Endothelial cell of umbilical vein (primary cell): Measurements from ENCODE around the gene GPBAR1. TPM values are rescaled to one million over a fixed set of nuclear protein-coding genes. Genes with fewer than 3 reads are reported as not detected.

Experiments
- BruUV-seq: library from RNA; stranded (reverse); fragments of 400-500 nt; replicated peaks from 2 replicates; lab custom pipeline; 2021; lab: Mats Ljungman, UMichigan
- CTCF ChIA-PET: fragments of 300-600, 350-600 bp; sonication (Branson Sonifier 250); formaldehyde crosslinking; loops from one replicate; lab custom pipeline; 2021; ENCODE audit warnings: antibody characterized with exemption, inconsistent platforms; lab: Charles Lee
- POLR2A ChIA-PET: fragments of 300-600, 350-600 bp; sonication (Branson Sonifier 250); formaldehyde crosslinking; loops from one replicate; lab custom pipeline; 2021; ENCODE audit warnings: antibody characterized with exemption, inconsistent platforms; lab: Charles Lee
- DNase-seq: peaks from one replicate; pipeline ENCODE4 v3.0.0-alpha.2; 2011; ENCODE audit warnings: low read depth, low spot score
- FAIRE-seq: peaks from 2 replicates; lab custom pipeline; 2011; peaks lifted over from hg19 to GRCh38; lab: Jason Lieb, UNC
- H2AFZ ChIP-seq: 2 replicates; pipeline ENCODE4 v1.6.0; 2012; ENCODE audit warnings: low read depth, low read length, control low read depth, inconsistent platforms
- H3K27ac ChIP-seq: 2 replicates; pipeline ENCODE4 v1.5.1; 2011; ENCODE audit warnings: low read depth, mild to moderate bottlenecking, control low read depth, low read length, moderate library complexity; ENCODE audit not compliant: insufficient read depth
- H3K27me3 ChIP-seq, 2 experiments: 2 replicates each; pipeline versions ENCODE4 v1.6.0 to v1.6.1; 2011; ENCODE audit warnings: low read length in 2 of 2, mixed read lengths in 1 of 2; ENCODE audit not compliant: control insufficient read depth in 2 of 2, insufficient read depth in 2 of 2
- H3K36me3 ChIP-seq, 2 experiments: 2 replicates in 1 of 2; 3 replicates in 1 of 2; pipeline ENCODE4 v1.5.1; 2011; ENCODE audit warnings: low read length in 2 of 2, mild to moderate bottlenecking in 1 of 2, moderate library complexity in 1 of 2; ENCODE audit not compliant: control insufficient read depth in 2 of 2, insufficient read depth in 2 of 2; ENCODE audit errors: extremely low read depth in 1 of 2
- H3K4me1 ChIP-seq: 3 replicates; pipeline ENCODE4 v1.5.1; 2011; ENCODE audit warnings: mild to moderate bottlenecking, low read length; ENCODE audit not compliant: control insufficient read depth, insufficient read depth; ENCODE audit errors: extremely low read depth
- H3K4me2 ChIP-seq: 2 replicates; pipeline ENCODE4 v1.6.1; 2011; ENCODE audit warnings: low read length, control low read depth, mixed read lengths; ENCODE audit not compliant: insufficient read depth
- H3K4me3 ChIP-seq, 3 experiments: fragments of 200-600 bp in 1 of 3; sonication (generic), shearing (Covaris generic) in 1 of 3; replicated peaks in 1 of 3; 2 replicates each; pipeline ENCODE4 v1.5.1; 2011 to 2016; ENCODE audit warnings: control low read depth in 3 of 3, low read length in 3 of 3, mild to moderate bottlenecking in 2 of 3, inconsistent platforms in 1 of 3, low read depth in 1 of 3, moderate library complexity in 1 of 3; ENCODE audit not compliant: insufficient read depth in 1 of 3
- H3K79me2 ChIP-seq: 2 replicates; pipeline ENCODE4 v1.6.0; 2012; ENCODE audit warnings: low read length, inconsistent platforms; ENCODE audit not compliant: control insufficient read depth, insufficient read depth
- H3K9ac ChIP-seq: replicated peaks from 2 replicates; pipeline ENCODE3; 2011; ENCODE audit warnings: low read length, control low read depth; ENCODE audit not compliant: insufficient read depth; ENCODE audit errors: extremely low read depth
- H3K9me1 ChIP-seq: replicated peaks from 3 replicates; pipeline ENCODE4 v1.6.0; 2011; ENCODE audit warnings: mild to moderate bottlenecking, low read length; ENCODE audit not compliant: control insufficient read depth, insufficient read depth; ENCODE audit errors: extremely low read depth
- H3K9me3 ChIP-seq: replicated peaks from 2 replicates; pipeline ENCODE4 v1.5.1; 2012; ENCODE audit warnings: low read length, inconsistent platforms; ENCODE audit not compliant: control insufficient read depth, insufficient read depth
- H4K20me1 ChIP-seq: replicated peaks from 2 replicates; pipeline ENCODE3; 2011; ENCODE audit warnings: mild to moderate bottlenecking, low read length; ENCODE audit not compliant: control insufficient read depth, insufficient read depth; ENCODE audit errors: extremely low read depth
- CTCF ChIP-seq, 2 donors: IDR thresholded peaks; 1 replicate in 1 of 2; 2 replicates in 1 of 2; pipeline ENCODE4 v1.5.1; 2011; ENCODE audit warnings: low read length in 2 of 2, mild to moderate bottlenecking in 2 of 2, moderate library complexity in 2 of 2, control low read depth in 1 of 2, inconsistent platforms in 1 of 2, low read depth in 1 of 2; ENCODE audit not compliant: insufficient read depth in 1 of 2; ENCODE audit errors: extremely low read depth in 1 of 2
- EZH2 ChIP-seq: IDR thresholded peaks from 2 replicates; pipeline ENCODE4 v1.6.1; 2012; ENCODE audit warnings: borderline replicate concordance, low read depth, mild to moderate bottlenecking, moderate library complexity, low read length, inconsistent platforms; ENCODE audit not compliant: severe bottlenecking
- FOS ChIP-seq: IDR thresholded peaks from 2 replicates; pipeline ENCODE4 v1.6.1; 2011; ENCODE audit warnings: mild to moderate bottlenecking, low read length, moderate library complexity, borderline replicate concordance; ENCODE audit not compliant: insufficient read depth
- GATA2 ChIP-seq: IDR thresholded peaks from 2 replicates; pipeline ENCODE4 v1.7.0; 2011; ENCODE audit warnings: low read depth, mild to moderate bottlenecking, moderate library complexity, mixed read lengths, low read length; ENCODE audit not compliant: insufficient read length, insufficient read depth
- JUN ChIP-seq: IDR thresholded peaks from 2 replicates; pipeline ENCODE4 v1.6.1; 2011; ENCODE audit warnings: borderline replicate concordance, low read depth; ENCODE audit not compliant: insufficient read length, insufficient read depth
- MAX ChIP-seq: IDR thresholded peaks from 2 replicates; pipeline ENCODE4 v1.6.1; 2011; ENCODE audit not compliant: insufficient read depth, insufficient read length
- MYC ChIP-seq: IDR thresholded peaks from one replicate; pipeline ENCODE4 v1.6.1; 2011; ENCODE audit warnings: mild to moderate bottlenecking, low read depth, low read length
- POLR2A ChIP-seq: IDR thresholded peaks from 2 replicates; pipeline ENCODE4 v1.6.1; 2012; ENCODE audit warnings: low read depth, mild to moderate bottlenecking, control low read depth, low read length
- POLR2AphosphoS5 ChIP-seq: IDR thresholded peaks from 2 replicates; pipeline ENCODE4 v1.6.1; 2012; ENCODE audit warnings: low read depth, mild to moderate bottlenecking, control low read depth, low read length, moderate library complexity; ENCODE audit not compliant: insufficient read depth
- dilution Hi-C: fragments of 300-500 bp; cut with MboI; formaldehyde crosslinking; loops from one replicate; pipeline ENCODE4 v1.15.0; 2019; ENCODE audit warnings: low sequenced_read_pairs; ENCODE audit not compliant: extremely low pct_ligation_motif_present
- intact Hi-C: fragments of 100-400 bp; cut with micrococcal nuclease; formaldehyde crosslinking; loops from one replicate; pipeline ENCODE4 v1.10.0; 2022
- polyA plus RNA-seq, 4 experiments: library from polyadenylated mRNA; depleted of rRNA in 3 of 4; stranded (reverse) in 3 of 4; unstranded in 1 of 4; fragments of >200 nt; gene quantifications; 2 replicates each; pipeline versions ENCODE4 v1.2.1 to v1.2.3, GENCODE V29; 2011 to 2012; ENCODE audit warnings: missing spikeins in 1 of 4
- total RNA-seq: library from RNA; stranded (reverse); gene quantifications from 2 replicates; pipeline ENCODE4 v1.2.3, GENCODE V29; 2021

GPBAR1 gene
- total and polyA plus RNA-seq, 2 donors (not counting 3 experiments of a cell fraction or from before 2014, with no cell fraction given) = 0.14 to 0.75 TPM

GRCh38 chr2:218271865-218272530, 11.2 kb downstream of the GPBAR1 start:
- DNase-seq (no peak), FAIRE-seq (no peak)
- no peaks in the 10 kb centered on the region for H4K20me1 ChIP-seq
- intact Hi-C loops = loop anchor here (1.0 to 5.0 kb wide), 7 partner anchors 15 to 375 kb away; partner anchors contain the start of genes CATIP and TMBIM1
- ChIA-PET POLR2A (interaction anchor here (1.0 to 2.1 kb wide), 4 partner anchors 11 to 24 kb away, joined by 3 to 9 read pairs (median 4); no protein-coding TSS in a partner anchor), CTCF (interaction anchor here (0.7 to 7.0 kb wide), 12 partner anchors 13 to 575 kb away, joined by 3 to 99 read pairs (median 8); partner anchors contain the start of genes CATIP, CTDSP1 and TMBIM1)
- H3K4me2 ChIP-seq = no peak overlapping the region
- H3K27me3 ChIP-seq = no peaks in the 10 kb centered on the region
- no peaks in the 10 kb centered on the region for H3K9me1 ChIP-seq
- no peak for TF ChIP-seq FOS
- TF ChIP-seq CTCF (IDR thresholded peaks at IDR 0.05; ENCODE audit: extremely low read depth in 1 of 2, insufficient read depth in 1 of 2, low read depth in 1 of 2, low read length in 2 of 2) = no peak
- no peak for TF ChIP-seq EZH2
- TF ChIP-seq POLR2A = no peak
- TF ChIP-seq GATA2 = no peak
- TF ChIP-seq JUN = no peak
- no peak for TF ChIP-seq MAX
- TF ChIP-seq MYC = no peak
- no peak for TF ChIP-seq POLR2AphosphoS5
- H3K79me2 ChIP-seq = peaks cover 7% of the 10 kb centered on the region
- no peak overlapping the region for H2AFZ ChIP-seq
- H3K4me3 ChIP-seq = no peak overlapping the region
- no peak overlapping the region for H3K27ac ChIP-seq
- dilution Hi-C loops = no loop called here
- peaks cover 19% of the 10 kb centered on the region for H3K4me1 ChIP-seq
- BruUV-seq = no TSS peak
- H3K9me3 ChIP-seq = no peaks in the 10 kb centered on the region
- no peak overlapping the region for H3K9ac ChIP-seq
- H3K36me3 ChIP-seq = peaks cover 14 to 41% of the 10 kb centered on the region in 2 experiments
